ENCODE measurements around the gene VSX1.

GRCh38 chr20:25099601-25100140 is 17.7 kb upstream of the VSX1 start:
- no peak for TF ChIP-seq CTCF (IDR thresholded peaks at IDR 0.05; ENCODE audit: poor library complexity)
- no peak for TF ChIP-seq EZH2 (IDR thresholded peaks at IDR 0.05; ENCODE audit: borderline replicate concordance)
